ENCODE results near the gene MICB. TPM values are rescaled to one million over a fixed set of nuclear protein-coding genes. Genes with fewer than 3 reads are reported as not detected.

The MICB gene
- total RNA-seq, 1 donor from 2014 or later, result 5.8 TPM

DNA sequence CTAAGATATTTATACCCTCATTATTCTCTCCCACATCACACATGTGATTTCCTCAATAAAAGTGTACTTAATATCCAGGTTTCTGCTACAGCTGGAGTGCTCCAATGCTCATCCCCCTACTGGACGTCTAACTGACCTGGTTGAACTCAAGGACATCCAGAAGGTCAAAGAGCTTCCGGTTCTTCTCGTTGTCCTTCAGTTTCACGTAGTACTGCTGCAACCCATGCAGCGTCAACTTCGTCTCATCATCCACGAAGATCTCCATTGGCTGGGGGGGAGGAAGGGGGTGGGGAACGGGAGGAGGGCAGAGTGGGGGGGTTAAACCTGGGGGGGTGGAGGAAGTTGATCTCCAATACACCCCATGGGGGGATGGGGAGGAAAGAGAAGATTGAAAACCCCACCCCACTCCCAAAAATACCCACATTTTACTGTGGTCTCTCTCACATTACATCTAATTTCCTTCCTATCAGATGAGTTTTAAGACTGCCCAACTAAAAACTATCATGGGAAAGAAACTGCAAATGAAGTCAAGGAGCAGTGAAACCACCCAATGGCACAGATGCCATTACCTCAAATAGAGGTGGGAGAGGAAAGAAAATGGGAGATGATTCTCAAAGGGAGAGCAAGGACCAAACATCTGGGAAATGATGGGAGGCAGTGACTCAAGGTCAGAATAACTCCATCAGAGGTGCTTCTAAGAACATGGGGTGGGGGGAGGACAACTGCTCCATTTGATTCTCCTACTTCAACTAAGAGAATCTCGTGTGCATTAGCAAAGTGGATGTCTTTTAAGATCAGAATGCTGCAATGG, 34.9 kb downstream of the MICB start:
- H3K27me3 Mint-ChIP-seq (ENCODE audit: low read depth, unreplicated experiment), result no peaks in the 10 kb centered on the region
- peaks cover 15% of the 10 kb centered on the region for H3K36me3 Mint-ChIP-seq (ENCODE audit: low read depth, unreplicated experiment)
- no peak overlapping the region for H3K27ac ChIP-seq (ENCODE audit: low read depth, low read length)
- peaks cover 48% of the 10 kb centered on the region for H3K79me2 ChIP-seq (ENCODE audit: insufficient read depth, low read length)
- H3K9ac ChIP-seq (ENCODE audit: low read length), result no peak overlapping the region
- H3K27me3 ChIP-seq (ENCODE audit: insufficient read depth, low read length), result no peaks in the 10 kb centered on the region
- H2AFZ ChIP-seq (ENCODE audit: low read depth, low read length), result no peak overlapping the region
- H3K9me3 ChIP-seq (ENCODE audit: insufficient read depth, low read depth, low read length), result no peaks in the 10 kb centered on the region
- no peak overlapping the region for H3K27ac Mint-ChIP-seq (ENCODE audit: unreplicated experiment)
- H3K4me2 ChIP-seq (ENCODE audit: low read length), result no peak overlapping the region
- FAIRE-seq, result no peak
- no peak overlapping the region for H3K4me3 Mint-ChIP-seq (ENCODE audit: unreplicated experiment)
- H3K9me3 Mint-ChIP-seq (ENCODE audit: unreplicated experiment), result no peaks in the 10 kb centered on the region
- peaks cover 95% of the 10 kb centered on the region for H4K20me1 ChIP-seq (ENCODE audit: insufficient read depth, low read length)
- H3K4me3 ChIP-seq (ENCODE audit: insufficient read depth, low read depth, low read length), result no peak overlapping the region
- no peaks in the 10 kb centered on the region for H3K4me1 ChIP-seq (ENCODE audit: insufficient read depth, low read length)
- H3K36me3 ChIP-seq (ENCODE audit: insufficient read depth, low read length), result peaks cover 66% of the 10 kb centered on the region
- no peak for DNase-seq (ENCODE audit: low read depth)
- H3K4me1 Mint-ChIP-seq (ENCODE audit: low read depth, unreplicated experiment), result peaks cover 5% of the 10 kb centered on the region
- no peak for TF ChIP-seq EZH2 (IDR thresholded peaks at IDR 0.05; ENCODE audit: insufficient read depth, low read length)
- TF ChIP-seq, protein P1, sequence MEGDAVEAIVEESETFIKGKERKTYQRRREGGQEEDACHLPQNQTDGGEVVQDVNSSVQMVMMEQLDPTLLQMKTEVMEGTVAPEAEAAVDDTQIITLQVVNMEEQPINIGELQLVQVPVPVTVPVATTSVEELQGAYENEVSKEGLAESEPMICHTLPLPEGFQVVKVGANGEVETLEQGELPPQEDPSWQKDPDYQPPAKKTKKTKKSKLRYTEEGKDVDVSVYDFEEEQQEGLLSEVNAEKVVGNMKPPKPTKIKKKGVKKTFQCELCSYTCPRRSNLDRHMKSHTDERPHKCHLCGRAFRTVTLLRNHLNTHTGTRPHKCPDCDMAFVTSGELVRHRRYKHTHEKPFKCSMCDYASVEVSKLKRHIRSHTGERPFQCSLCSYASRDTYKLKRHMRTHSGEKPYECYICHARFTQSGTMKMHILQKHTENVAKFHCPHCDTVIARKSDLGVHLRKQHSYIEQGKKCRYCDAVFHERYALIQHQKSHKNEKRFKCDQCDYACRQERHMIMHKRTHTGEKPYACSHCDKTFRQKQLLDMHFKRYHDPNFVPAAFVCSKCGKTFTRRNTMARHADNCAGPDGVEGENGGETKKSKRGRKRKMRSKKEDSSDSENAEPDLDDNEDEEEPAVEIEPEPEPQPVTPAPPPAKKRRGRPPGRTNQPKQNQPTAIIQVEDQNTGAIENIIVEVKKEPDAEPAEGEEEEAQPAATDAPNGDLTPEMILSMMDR (IDR thresholded peaks at IDR 0.05; ENCODE audit: insufficient read depth, low read depth, low read length), result no peak

GRCh38 chr6:31533455-31533841, 35.5 kb downstream of the MICB start:
- FAIRE-seq (no peak), DNase-seq (ENCODE audit: low read depth) (no peak)
- Mint-ChIP-seq H3K4me1 (ENCODE audit: low read depth, unreplicated experiment) (peaks cover 8% of the 10 kb centered on the region), H3K4me3 (ENCODE audit: unreplicated experiment) (no peak overlapping the region), H3K36me3 (ENCODE audit: low read depth, unreplicated experiment) (peaks cover 17% of the 10 kb centered on the region), H3K9me3 (ENCODE audit: unreplicated experiment) (no peaks in the 10 kb centered on the region), H3K27ac (ENCODE audit: unreplicated experiment) (peak overlapping the region; percentile 55), H3K27me3 (ENCODE audit: low read depth, unreplicated experiment) (no peaks in the 10 kb centered on the region)
- Histone ChIP-seq H3K27me3 (ENCODE audit: insufficient read depth, low read length) (no peaks in the 10 kb centered on the region), H3K4me2 (ENCODE audit: low read length) (no peak overlapping the region), H4K20me1 (ENCODE audit: insufficient read depth, low read length) (peaks cover 97% of the 10 kb centered on the region), H3K9me3 (ENCODE audit: insufficient read depth, low read depth, low read length) (no peaks in the 10 kb centered on the region), H2AFZ (ENCODE audit: low read depth, low read length) (no peak overlapping the region), H3K9ac (ENCODE audit: low read length) (no peak overlapping the region), H3K4me1 (ENCODE audit: insufficient read depth, low read length) (peaks cover 3% of the 10 kb centered on the region), H3K79me2 (ENCODE audit: insufficient read depth, low read length) (peaks cover 54% of the 10 kb centered on the region), H3K27ac (ENCODE audit: low read depth, low read length) (no peak overlapping the region), H3K36me3 (ENCODE audit: insufficient read depth, low read length) (peaks cover 72% of the 10 kb centered on the region), H3K4me3 (ENCODE audit: insufficient read depth, low read depth, low read length) (no peak overlapping the region)
- TF ChIP-seq, protein P1 (IDR thresholded peaks at IDR 0.05; ENCODE audit: insufficient read depth, low read depth, low read length), result no peak
- no peak for TF ChIP-seq EZH2 (IDR thresholded peaks at IDR 0.05; ENCODE audit: insufficient read depth, low read length)

GRCh38 chr6:31534011-31534410, 36.1 kb downstream of the MICB start:
- no peak overlapping the region for H3K4me3 ChIP-seq (ENCODE audit: insufficient read depth, low read depth, low read length)
- peaks cover 78% of the 10 kb centered on the region for H3K36me3 ChIP-seq (ENCODE audit: insufficient read depth, low read length)
- H3K27me3 ChIP-seq (ENCODE audit: insufficient read depth, low read length), result no peaks in the 10 kb centered on the region
- Mint-ChIP-seq H3K9me3 (ENCODE audit: unreplicated experiment) (no peaks in the 10 kb centered on the region), H3K4me1 (ENCODE audit: low read depth, unreplicated experiment) (peaks cover 14% of the 10 kb centered on the region), H3K4me3 (ENCODE audit: unreplicated experiment) (no peak overlapping the region), H3K27ac (ENCODE audit: unreplicated experiment) (no peak overlapping the region), H3K36me3 (ENCODE audit: low read depth, unreplicated experiment) (peaks cover 21% of the 10 kb centered on the region), H3K27me3 (ENCODE audit: low read depth, unreplicated experiment) (no peaks in the 10 kb centered on the region)
- no peak overlapping the region for H3K4me2 ChIP-seq (ENCODE audit: low read length)
- no peak overlapping the region for H2AFZ ChIP-seq (ENCODE audit: low read depth, low read length)
- no peak overlapping the region for H3K9ac ChIP-seq (ENCODE audit: low read length)
- H3K79me2 ChIP-seq (ENCODE audit: insufficient read depth, low read length), result peaks cover 60% of the 10 kb centered on the region
- DNase-seq (ENCODE audit: low read depth) (no peak), FAIRE-seq (no peak)
- peaks cover 8% of the 10 kb centered on the region for H3K4me1 ChIP-seq (ENCODE audit: insufficient read depth, low read length)
- no peaks in the 10 kb centered on the region for H3K9me3 ChIP-seq (ENCODE audit: insufficient read depth, low read depth, low read length)
- H4K20me1 ChIP-seq (ENCODE audit: insufficient read depth, low read length), result peaks cover 99% of the 10 kb centered on the region
- H3K27ac ChIP-seq (ENCODE audit: low read depth, low read length), result no peak overlapping the region
- no peak for TF ChIP-seq EZH2 (IDR thresholded peaks at IDR 0.05; ENCODE audit: insufficient read depth, low read length)
- TF ChIP-seq, protein P1 (IDR thresholded peaks at IDR 0.05; ENCODE audit: insufficient read depth, low read depth, low read length), result no peak
